ENCODE results near the gene TCEANC2.
"Not testable (repeated sequence)": the region's sequence is repeated elsewhere in the genome, so short reads cannot be mapped to it uniquely, and the experiment has no call there.

TCEANC2 gene

GRCh38 chr1:54052934-54053744 lies at the start of gene TCEANC2, which contains the start of gene TMEM59:
TSS of gene TCEANC2 (plus strand) at chr1:54053608. CDS start at chr1:54054423, 815 bp downstream.
TSS of gene TMEM59 (minus strand) at chr1:54053204. CDS start at chr1:54053188, 16 bp downstream.
- DNase-seq (ENCODE audit: low read depth) = peak; percentile 97
- peak within 1 kb of the TSS; percentile 78 for H3K4me3 ChIP-seq (ENCODE audit: low read depth, low read length)
- no peak for TF ChIP-seq CTCF (IDR thresholded peaks at IDR 0.05; ENCODE audit: low read depth, low read length, missing control alignments)

GRCh38 chr1:54003750-54004480 lies 49.5 kb upstream of the TCEANC2 start:
- not testable (repeated sequence) for H3K4me3 ChIP-seq (ENCODE audit: low read depth, low read length); DNase-seq (ENCODE audit: low read depth)

GRCh38 chr1:54004481-54005049 lies 48.8 kb upstream of the TCEANC2 start:
- DNase-seq (ENCODE audit: low read depth) = no peak
- TF ChIP-seq CTCF (IDR thresholded peaks at IDR 0.05; ENCODE audit: low read depth, low read length, missing control alignments) = no peak
- H3K4me3 ChIP-seq (ENCODE audit: low read depth, low read length) = no peak overlapping the region

- no peak overlapping the region for H3K4me3 ChIP-seq (ENCODE audit: low read depth, low read length)
- TF ChIP-seq CTCF (IDR thresholded peaks at IDR 0.05; ENCODE audit: low read depth, low read length, missing control alignments) = no peak
- DNase-seq (ENCODE audit: low read depth) = no peak
Observed at GRCh38 chr1:54006508-54006907, 46.9 kb upstream of the TCEANC2 start.

GRCh38 chr1:54007613-54008012 lies 45.8 kb upstream of the TCEANC2 start:
- H3K4me3 ChIP-seq (ENCODE audit: low read depth, low read length) = no peak overlapping the region
- TF ChIP-seq CTCF (IDR thresholded peaks at IDR 0.05; ENCODE audit: low read depth, low read length, missing control alignments) = no peak
- DNase-seq (ENCODE audit: low read depth) = no peak

GRCh38 chr1:54008876-54009275 lies 44.5 kb upstream of the TCEANC2 start:
- DNase-seq (ENCODE audit: low read depth) = no peak
- TF ChIP-seq CTCF (IDR thresholded peaks at IDR 0.05; ENCODE audit: low read depth, low read length, missing control alignments) = no peak
- H3K4me3 ChIP-seq (ENCODE audit: low read depth, low read length) = no peak overlapping the region

GRCh38 chr1:54009406-54009805 lies 44.0 kb upstream of the TCEANC2 start:
- DNase-seq (ENCODE audit: low read depth) = no peak
- no peak overlapping the region for H3K4me3 ChIP-seq (ENCODE audit: low read depth, low read length)
- TF ChIP-seq CTCF (IDR thresholded peaks at IDR 0.05; ENCODE audit: low read depth, low read length, missing control alignments) = no peak

Data from GM12864 (cell line).